GM12872 (cell line): Measurements from ENCODE around the gene TDRD3.

ENCODE experiments used
- CTCF ChIP-seq: IDR thresholded peaks from 3 replicates; pipeline ENCODE4 v1.5.1; 2011; ENCODE audit warnings: low read depth, mild to moderate bottlenecking, low read length, moderate library complexity; ENCODE audit not compliant: insufficient read depth

TDRD3 gene

GRCh38 chr13:60402022-60402421 lies 5.0 kb downstream of the TDRD3 start:
- no peak for TF ChIP-seq CTCF

GRCh38 chr13:60407095-60407494 lies 10.1 kb downstream of the TDRD3 start:
- no peak for TF ChIP-seq CTCF

GRCh38 chr13:60410299-60410698 lies 13.3 kb downstream of the TDRD3 start:
- no peak for TF ChIP-seq CTCF

GRCh38 chr13:60411464-60411863 lies 14.4 kb downstream of the TDRD3 start:
- no peak for TF ChIP-seq CTCF

- no peak for TF ChIP-seq CTCF
Measured at GRCh38 chr13:60411983-60412382, 15.0 kb downstream of the TDRD3 start.

- no peak for TF ChIP-seq CTCF
Measured at GRCh38 chr13:60412909-60413616, 16.0 kb downstream of the TDRD3 start.

- no peak for TF ChIP-seq CTCF
Measured at GRCh38 chr13:60414177-60414576, 17.2 kb downstream of the TDRD3 start.
